Stimulated activated naive B cell treated with anti-CD40 and anti-IgM and Interleukin-4, amounts not matched to agents 10 μg/mL and 1 μg/mL and 100 μg/mL, for 72 hours (primary cell): ENCODE results near the gene ZNF70.
"Not testable (repeated sequence)": the region's sequence is repeated elsewhere in the genome, so short reads cannot be mapped to it uniquely, and the experiment has no call there.

Experiments
- ATAC-seq, 2 donors: fragments of 150-1000 bp; cut with Tn5 transposase; replicated peaks; 2 replicates each; pipeline ENCODE4 v1.10.0; 2021; ENCODE audit warnings: moderate library complexity in 1 of 2
- DNase-seq: peaks from one replicate; pipeline ENCODE4 v3.0.0; 2021
- H3K27ac Mint-ChIP-seq: one replicate; pipeline ENCODE4 v1.8.0; 2022; ENCODE audit warnings: mild to moderate bottlenecking, mixed read lengths
- H3K27me3 Mint-ChIP-seq, 2 donors: one replicate each; pipeline ENCODE4 v1.8.0; 2022; ENCODE audit warnings: mixed read lengths in 2 of 2
- H3K36me3 Mint-ChIP-seq, 2 donors: one replicate each; pipeline ENCODE4 v1.8.0; 2022; ENCODE audit warnings: mixed read lengths in 2 of 2, mild to moderate bottlenecking in 1 of 2
- H3K4me1 Mint-ChIP-seq, 2 donors: one replicate each; pipeline ENCODE4 v1.8.0; 2022; ENCODE audit warnings: mixed read lengths in 2 of 2, mild to moderate bottlenecking in 1 of 2
- H3K4me3 Mint-ChIP-seq, 2 donors: one replicate each; pipeline ENCODE4 v1.8.0; 2022; ENCODE audit warnings: mild to moderate bottlenecking in 2 of 2, mixed read lengths in 2 of 2, moderate library complexity in 1 of 2
- H3K9me3 Mint-ChIP-seq, 2 donors: one replicate each; pipeline ENCODE4 v1.8.0; 2022; ENCODE audit warnings: mixed read lengths in 2 of 2, mild to moderate bottlenecking in 1 of 2

Gene ZNF70

DNA sequence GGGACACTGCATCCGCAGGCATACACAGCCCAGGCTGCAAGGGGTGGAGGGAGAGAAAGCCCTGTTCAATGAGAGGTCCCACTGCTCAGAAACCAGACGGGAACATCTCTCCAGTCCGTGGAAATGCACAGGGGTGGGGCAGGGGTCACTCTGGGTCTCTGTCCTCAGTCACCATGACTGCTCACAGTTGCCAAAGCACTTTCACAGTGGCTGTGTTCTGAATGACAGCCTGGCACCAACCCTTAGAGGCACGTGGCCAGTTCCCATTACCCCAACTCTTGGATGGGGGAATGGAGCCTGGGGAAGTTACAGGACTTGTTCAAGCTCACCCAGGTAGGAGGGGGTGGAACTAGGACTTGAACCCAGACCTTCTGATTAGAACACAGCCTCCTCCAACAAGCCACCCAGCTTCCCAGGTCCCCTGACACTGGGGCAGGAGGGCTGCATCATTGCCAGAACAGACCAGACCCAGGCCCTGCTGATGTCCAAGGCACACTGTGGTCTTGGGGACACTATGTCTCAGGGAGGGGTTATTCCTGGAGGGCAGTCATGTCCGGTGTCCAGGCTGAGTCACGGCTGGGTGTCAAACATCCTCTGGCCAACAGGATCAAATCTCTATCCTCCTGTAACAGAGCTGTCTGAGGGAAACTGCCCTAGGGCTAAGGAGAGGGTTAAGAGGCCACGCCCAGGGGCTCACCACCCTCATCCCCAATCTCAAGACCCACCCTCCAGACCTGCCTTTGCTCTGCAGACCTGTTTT lies 8.2 kb downstream of the ZNF70 start:
- no peak for ATAC-seq
- no peak for DNase-seq
- Mint-ChIP-seq H3K27ac (no peak overlapping the region), H3K4me3 (no peak overlapping the region), H3K36me3 (peaks cover 29 to 33% of the 10 kb centered on the region in 2 donors), H3K9me3 (peaks cover 3 to 4% of the 10 kb centered on the region in 2 donors), H3K27me3 (no peaks in the 10 kb centered on the region), H3K4me1 (peaks cover 6 to 25% of the 10 kb centered on the region in 2 donors)

DNA sequence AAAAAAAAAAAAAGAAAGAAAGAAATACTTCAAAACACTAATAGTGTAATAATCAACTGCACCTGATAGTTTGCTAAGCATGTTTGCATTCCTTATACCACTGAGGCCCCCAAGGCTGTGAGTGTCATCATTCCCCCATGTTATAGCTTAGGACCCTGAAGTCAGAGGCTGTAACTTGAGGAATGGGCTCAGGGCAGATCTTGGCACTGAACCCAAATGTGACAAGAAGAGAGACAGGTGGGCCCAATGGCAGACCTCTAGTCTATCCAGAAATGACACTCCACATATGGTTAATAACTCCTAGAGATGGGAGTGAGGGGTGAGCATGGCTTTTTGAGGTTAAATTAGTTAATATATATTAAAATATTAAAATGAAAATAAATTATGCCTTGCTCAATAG lies 13.2 kb downstream of the ZNF70 start:
- ATAC-seq, result no peak
- no peaks in the 10 kb centered on the region for H3K4me1 Mint-ChIP-seq

DNA sequence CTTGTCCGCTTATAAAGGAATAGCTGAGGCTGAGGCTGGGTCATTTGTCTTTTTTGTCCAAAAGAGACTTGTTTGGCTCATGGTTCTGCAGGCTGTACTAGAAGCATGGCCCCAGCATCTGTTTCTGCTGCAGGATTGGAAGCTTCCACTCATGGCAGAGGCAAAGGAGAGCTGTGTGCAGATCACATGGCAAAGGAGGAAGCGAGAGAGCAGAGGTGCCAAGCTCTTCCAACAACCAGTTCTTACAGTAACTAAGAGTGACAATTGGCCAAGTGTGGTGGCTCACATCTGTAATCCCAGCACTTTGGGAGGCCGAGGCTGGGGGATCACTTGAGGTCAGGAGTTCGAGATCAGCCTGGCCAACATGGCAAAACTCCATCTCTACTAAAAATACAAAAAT lies 22.8 kb downstream of the ZNF70 start:
- ATAC-seq, result peak in 1 of 2 donors; percentile 48
- H3K9me3 Mint-ChIP-seq, DNase-seq, H3K36me3 Mint-ChIP-seq, H3K27me3 Mint-ChIP-seq, H3K4me3 Mint-ChIP-seq, H3K4me1 Mint-ChIP-seq, H3K27ac Mint-ChIP-seq: not testable (repeated sequence)

More for the DNA sequence above, 13.2 kb downstream of the ZNF70 start:
- Mint-ChIP-seq H3K36me3 (peaks cover 0 to under 1% of the 10 kb centered on the region in 2 donors), H3K4me3 (no peak overlapping the region), H3K9me3 (no peaks in the 10 kb centered on the region), H3K27ac (no peak overlapping the region), H3K27me3 (no peaks in the 10 kb centered on the region)
- no peak for DNase-seq

DNA sequence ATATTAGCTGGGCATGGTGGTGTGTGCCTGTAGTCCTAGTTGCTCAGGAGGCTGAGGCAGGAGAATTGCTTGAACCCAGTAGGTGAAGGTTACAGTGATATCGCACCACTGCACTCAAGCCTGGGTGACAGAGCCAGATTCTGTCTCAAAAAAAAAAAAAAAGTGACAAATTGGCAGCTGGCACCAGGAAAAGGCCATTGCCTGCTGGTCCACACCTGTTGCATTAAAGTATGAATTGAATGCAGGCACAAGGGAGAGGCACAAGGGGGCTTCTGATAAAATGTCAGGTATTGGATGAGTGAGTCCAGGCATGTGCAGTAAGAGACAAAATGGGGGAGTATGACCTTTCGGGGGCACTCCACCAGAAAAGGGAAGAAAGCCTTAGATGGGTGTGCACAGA lies 28.2 kb downstream of the ZNF70 start:
- Mint-ChIP-seq H3K36me3 (no peaks in the 10 kb centered on the region), H3K4me3 (no peak overlapping the region), H3K4me1 (peaks cover 5 to 16% of the 10 kb centered on the region in 2 donors), H3K27me3 (no peaks in the 10 kb centered on the region), H3K9me3 (no peaks in the 10 kb centered on the region), H3K27ac (no peak overlapping the region)
- DNase-seq (no peak), ATAC-seq (peak; percentile 39 to 49)

DNA sequence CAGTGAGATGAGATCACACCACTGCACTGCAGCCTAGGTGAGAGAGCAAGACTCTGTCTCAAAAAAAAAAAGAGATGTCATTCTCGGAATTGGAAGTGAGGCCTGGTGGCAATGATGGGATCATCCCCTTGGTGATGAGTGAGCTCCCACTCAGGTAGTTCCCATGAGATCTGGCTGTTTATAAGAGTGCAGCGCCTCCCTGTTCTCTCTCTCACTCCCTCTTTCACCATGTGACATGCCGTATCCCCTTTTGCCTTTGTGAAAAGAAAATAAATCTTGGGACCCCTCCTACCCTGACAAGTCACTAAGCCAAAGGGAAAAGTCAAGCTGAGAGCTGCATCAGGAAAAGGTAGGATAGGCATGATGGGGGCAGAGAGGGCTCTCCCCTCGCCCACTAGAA lies 28.8 kb downstream of the ZNF70 start:
- Mint-ChIP-seq H3K27me3 (no peaks in the 10 kb centered on the region), H3K36me3 (no peaks in the 10 kb centered on the region), H3K9me3 (no peaks in the 10 kb centered on the region), H3K4me1 (peaks cover 8 to 22% of the 10 kb centered on the region in 2 donors), H3K4me3 (no peak overlapping the region), H3K27ac (no peak overlapping the region)
- no peak for DNase-seq
- no peak for ATAC-seq

DNA sequence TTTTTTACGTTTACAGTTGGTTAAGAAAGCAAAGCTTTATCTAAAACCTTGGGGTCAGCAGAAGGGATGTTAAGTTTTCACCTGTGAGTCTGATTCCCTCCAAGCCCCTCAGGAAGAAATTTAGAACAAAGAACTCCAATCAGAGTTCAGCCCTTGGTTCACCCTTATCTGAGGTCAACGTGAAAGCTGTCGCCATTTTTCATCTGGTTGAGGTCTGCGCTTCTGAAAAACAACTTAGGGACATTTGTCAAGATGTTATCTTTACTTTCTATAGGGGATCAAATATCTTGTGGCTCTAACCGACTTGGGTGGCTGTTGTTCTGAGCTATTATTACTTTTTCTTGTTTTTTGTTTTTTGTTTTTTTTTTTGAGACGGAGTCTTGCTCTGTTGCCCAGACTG lies 30.1 kb downstream of the ZNF70 start:
- no peaks in the 10 kb centered on the region for H3K9me3 Mint-ChIP-seq
- no peak overlapping the region for H3K27ac Mint-ChIP-seq
- H3K27me3 Mint-ChIP-seq, result no peaks in the 10 kb centered on the region
- DNase-seq, result no peak
- H3K36me3 Mint-ChIP-seq, result no peaks in the 10 kb centered on the region
- ATAC-seq, result no peak
- H3K4me1 Mint-ChIP-seq, result peaks cover 10 to 20% of the 10 kb centered on the region in 2 donors
- no peak overlapping the region for H3K4me3 Mint-ChIP-seq

DNA sequence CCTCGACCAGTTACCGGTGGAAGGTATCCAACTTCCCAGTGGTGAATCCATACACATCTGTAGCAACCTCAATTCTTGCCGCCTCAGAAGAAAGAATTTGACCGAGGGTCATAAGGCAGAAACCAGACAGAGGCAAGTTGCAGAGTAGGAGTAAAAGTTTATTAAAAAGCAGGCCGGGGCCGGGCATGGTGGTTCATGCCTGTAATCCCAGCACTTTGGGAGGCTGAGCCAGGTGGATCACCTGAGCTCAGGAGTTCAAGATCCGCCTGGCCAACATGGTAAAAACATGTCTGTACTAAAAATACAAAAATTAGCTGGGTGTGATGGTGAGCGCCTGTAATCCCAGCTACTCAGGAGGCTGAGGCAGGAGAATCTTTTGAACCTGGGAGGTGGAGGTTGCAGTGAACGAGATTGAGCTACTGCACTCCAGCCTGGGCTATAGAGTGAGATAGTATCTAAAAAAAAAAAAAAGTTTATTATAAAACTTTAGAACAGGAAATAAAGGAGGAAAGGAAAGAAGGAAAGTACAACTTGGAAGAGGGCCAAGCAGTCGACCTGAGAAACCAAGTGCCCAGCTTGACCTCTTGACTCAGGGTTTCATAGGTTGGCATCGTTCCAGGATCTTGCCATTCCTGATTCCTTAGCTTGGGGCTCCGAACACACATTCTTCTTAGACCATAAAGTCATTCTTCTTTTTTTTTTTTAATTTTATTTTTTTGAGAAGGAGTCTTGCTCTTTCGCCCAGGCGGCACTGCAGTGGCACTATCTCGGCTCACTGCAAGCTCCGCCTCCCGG lies 32.3 kb downstream of the ZNF70 start:
- H3K4me3 Mint-ChIP-seq, result no peak overlapping the region
- H3K27ac Mint-ChIP-seq, result no peak overlapping the region
- no peaks in the 10 kb centered on the region for H3K27me3 Mint-ChIP-seq
- peaks cover 18 to 40% of the 10 kb centered on the region in 2 donors for H3K4me1 Mint-ChIP-seq
- H3K9me3 Mint-ChIP-seq, result no peaks in the 10 kb centered on the region
- DNase-seq (no peak), ATAC-seq (no peak)
- peaks cover 8 to 11% of the 10 kb centered on the region in 2 donors for H3K36me3 Mint-ChIP-seq

DNA sequence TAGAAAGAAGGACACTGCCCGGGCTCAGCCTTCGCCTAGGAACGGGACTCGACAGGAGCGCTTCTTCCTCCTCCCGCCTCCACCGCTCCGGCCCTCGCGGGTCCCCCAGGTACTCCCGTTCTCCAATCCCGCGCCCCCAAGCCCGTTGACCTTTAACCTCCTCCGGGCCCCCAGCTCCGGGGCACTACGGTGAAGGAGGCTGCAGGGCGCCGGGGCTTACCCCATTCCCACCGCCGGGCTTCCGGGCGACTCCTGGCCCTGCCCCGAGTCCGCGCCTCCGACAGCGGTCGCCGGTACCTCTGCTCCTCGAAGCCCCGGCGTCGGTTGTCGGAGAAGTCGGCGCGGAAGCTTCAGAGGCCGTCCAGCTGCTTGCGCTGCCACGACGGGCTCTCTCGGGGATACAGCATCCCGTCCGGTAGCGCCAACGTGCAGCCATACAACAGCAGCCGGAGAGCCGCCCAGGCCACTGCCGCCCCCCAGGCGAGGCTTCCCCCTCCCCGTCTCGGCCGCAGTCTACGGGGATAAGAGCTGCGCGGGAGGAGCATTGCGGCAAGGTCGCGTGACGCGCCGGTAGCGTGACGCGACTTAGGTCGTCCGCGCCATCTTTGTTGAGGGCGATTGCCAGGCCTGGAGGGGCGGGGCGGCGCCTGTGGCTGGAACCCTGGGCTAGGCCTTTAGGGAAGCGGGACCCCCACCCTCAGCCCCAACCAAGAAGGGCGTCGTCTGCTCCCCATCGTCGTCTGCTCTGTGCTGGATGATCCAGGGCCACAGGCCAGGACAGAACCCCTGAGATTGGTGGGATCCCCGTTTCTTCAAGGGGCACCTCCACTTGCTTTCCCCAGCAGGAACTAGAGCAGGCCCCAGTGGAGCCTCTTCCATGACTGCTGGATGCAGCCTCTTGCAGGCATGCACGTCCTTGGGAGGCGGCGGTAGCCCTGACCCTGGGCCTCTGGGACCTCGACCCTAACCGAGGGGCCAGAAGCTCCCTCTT lies 33.8 kb downstream of the ZNF70 start:
- DNase-seq, result peak; percentile 76
- H3K4me3 Mint-ChIP-seq, result peak overlapping the region; percentile 84 to 88
- H3K36me3 Mint-ChIP-seq, result peaks cover 8 to 18% of the 10 kb centered on the region in 2 donors
- no peaks in the 10 kb centered on the region for H3K27me3 Mint-ChIP-seq
- no peaks in the 10 kb centered on the region for H3K9me3 Mint-ChIP-seq
- peak overlapping the region; percentile 94 for H3K27ac Mint-ChIP-seq
- H3K4me1 Mint-ChIP-seq, result peaks cover 13 to 30% of the 10 kb centered on the region in 2 donors
- ATAC-seq, result peak; percentile 92 to 93

DNA sequence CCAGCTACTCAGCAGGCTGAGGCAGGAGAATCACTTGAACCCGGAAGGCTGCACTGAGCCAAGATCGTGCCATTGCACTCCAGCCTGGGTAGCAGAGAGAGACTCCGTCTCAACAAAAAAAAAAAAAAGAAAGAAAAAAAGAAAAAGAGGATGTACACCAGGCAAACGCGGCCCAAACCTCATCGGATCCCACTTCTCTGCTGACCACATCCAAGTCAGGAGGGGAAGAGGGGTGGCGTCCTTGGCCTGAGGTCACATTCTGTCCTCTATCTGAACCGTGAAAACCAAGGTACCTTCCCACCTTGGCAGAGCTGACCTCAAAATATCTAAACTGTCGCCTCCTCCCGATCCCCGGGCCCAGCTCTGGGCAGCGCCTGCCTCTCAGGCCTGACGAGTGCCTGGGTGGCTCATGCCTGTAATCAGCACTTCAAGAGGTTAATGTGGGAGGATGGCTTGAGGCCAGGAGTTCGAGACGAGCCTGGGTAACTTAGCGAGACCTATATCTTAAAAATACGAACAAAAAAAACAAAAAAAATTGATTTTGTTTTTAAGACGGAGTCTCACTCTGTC lies 35.0 kb downstream of the ZNF70 start:
- Mint-ChIP-seq H3K4me3 (peak overlapping the region; percentile 69 to 88), H3K4me1 (peaks cover 13 to 30% of the 10 kb centered on the region in 2 donors), H3K36me3 (peaks cover 15 to 22% of the 10 kb centered on the region in 2 donors), H3K9me3 (no peaks in the 10 kb centered on the region), H3K27ac (no peak overlapping the region), H3K27me3 (no peaks in the 10 kb centered on the region)
- DNase-seq (no peak), ATAC-seq (no peak)

DNA sequence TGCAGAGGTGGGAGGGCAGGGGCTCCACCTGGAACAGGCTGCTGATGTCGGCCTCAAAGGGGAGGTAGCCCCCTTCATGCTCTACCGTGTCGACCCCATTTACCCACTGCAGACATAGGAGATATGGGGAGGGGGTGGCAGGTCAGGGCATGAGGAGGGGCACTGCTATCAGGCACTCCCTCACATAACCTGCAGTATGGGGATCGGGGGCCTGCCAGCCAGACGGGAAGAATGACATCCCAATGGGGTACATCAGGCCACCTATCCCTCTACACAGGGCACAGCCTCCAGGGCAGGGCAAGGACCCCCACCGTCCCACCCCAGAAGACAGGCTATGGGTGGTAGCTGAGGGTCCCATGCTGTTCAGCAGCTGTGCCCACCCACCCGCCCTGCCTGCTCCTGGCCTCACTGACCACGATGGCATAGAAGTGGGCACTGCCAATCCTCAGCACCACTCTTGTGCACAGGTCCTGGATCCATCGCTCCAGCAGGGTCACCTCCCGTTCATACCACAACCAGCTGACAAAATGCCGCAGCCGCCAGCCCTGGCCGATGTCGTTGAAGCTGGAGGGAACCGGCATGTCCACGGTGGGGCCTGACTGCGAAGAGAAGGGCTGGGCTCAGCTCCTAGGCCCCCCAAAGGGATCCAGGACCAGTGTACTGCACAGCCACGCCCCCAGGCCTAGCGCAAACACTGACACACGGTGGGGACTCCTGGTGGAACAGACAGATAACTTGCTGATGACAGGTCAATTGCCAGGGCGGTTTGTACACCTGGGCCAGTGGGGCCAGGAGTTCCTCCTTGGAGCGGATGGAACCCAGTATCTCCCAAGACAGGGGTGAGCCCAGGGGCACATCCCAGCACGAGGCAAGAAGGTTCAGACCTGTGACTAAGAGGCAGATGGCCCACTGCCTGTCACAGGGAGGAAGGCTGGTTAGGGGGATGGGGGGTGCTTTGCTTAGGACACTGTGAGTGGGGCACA lies 36.0 kb downstream of the ZNF70 start:
- H3K27me3 Mint-ChIP-seq, result no peaks in the 10 kb centered on the region
- H3K27ac Mint-ChIP-seq, result peak overlapping the region; percentile 84
- H3K4me3 Mint-ChIP-seq, result peak overlapping the region; percentile 69 to 88
- H3K36me3 Mint-ChIP-seq, result peaks cover 17 to 32% of the 10 kb centered on the region in 2 donors
- DNase-seq, result no peak
- peaks cover 13 to 30% of the 10 kb centered on the region in 2 donors for H3K4me1 Mint-ChIP-seq
- ATAC-seq, result no peak
- no peaks in the 10 kb centered on the region for H3K9me3 Mint-ChIP-seq

DNA sequence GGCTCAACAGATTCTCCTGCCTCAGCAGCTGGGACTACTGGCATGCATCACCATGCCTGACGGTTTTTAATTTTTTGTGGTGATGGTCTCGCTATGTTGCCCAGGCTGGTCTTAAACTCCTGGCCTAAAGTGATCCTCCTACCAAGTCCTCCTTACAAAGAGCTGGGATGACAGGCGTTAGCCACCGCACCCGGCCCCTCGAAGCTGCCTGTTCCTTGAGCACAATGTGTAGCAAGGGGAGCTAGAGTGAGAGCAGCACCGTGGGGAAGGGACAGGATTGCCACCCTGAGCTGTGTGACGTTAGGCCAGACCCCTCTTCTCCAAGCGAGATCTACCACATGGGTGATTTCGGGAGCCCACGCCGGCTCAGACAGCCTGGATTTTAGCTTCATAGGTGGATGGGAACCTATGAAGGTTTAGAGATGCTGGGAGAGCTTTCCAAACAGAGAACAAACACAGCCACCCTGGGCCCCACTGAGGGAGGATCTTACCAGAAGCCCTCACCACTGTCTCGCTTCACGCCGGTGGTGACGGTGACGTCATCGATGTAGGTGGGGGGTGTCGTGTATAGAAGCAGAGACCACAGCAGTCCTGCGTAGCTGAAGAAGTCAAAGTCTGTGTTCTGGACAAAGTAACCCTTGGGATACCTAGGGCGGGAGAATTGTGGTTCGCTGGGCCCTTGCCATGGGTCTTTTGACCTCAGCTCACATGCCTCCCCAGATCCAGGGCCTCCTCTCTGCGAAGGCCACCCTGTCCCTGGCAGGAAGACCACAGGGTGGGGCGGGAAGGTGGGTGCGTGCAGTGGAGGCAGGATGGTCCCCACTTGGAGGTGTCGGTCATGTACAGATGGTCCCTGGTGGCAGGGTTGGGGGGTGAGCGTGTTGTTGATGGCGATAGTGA lies 37.0 kb downstream of the ZNF70 start:
- no peaks in the 10 kb centered on the region for H3K9me3 Mint-ChIP-seq
- no peak for DNase-seq
- H3K36me3 Mint-ChIP-seq, result peaks cover 24 to 39% of the 10 kb centered on the region in 2 donors
- ATAC-seq, result no peak
- no peaks in the 10 kb centered on the region for H3K27me3 Mint-ChIP-seq
- peaks cover 15 to 30% of the 10 kb centered on the region in 2 donors for H3K4me1 Mint-ChIP-seq
- no peak overlapping the region for H3K4me3 Mint-ChIP-seq
- no peak overlapping the region for H3K27ac Mint-ChIP-seq

DNA sequence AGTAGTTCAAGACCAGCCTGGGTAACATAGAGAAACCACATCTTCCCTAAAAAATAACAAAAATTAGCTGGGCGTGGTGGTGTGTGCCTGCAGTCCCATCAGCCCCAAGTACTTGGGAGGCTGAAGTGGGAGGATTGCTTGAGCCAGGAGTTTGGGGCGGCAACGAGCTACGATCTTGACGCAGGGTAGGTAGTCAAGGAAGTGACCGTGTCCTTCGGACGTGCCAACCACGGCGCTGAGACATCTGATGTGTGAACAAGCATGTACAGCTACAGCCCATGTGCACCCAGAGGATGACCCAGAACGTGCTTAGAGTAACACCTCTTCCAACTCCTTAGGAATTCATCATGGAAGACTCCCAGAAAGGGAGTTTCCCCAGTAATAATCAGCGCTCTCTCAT lies 38.7 kb downstream of the ZNF70 start:
- Mint-ChIP-seq H3K27ac (peak overlapping the region; percentile 20), H3K27me3 (no peaks in the 10 kb centered on the region), H3K36me3 (peaks cover 34 to 52% of the 10 kb centered on the region in 2 donors), H3K4me1 (peaks cover 17 to 26% of the 10 kb centered on the region in 2 donors), H3K9me3 (no peaks in the 10 kb centered on the region), H3K4me3 (no peak overlapping the region)
- DNase-seq (no peak), ATAC-seq (no peak)
